NCI-H1417 treated with DMSO at 0.1 percent for 48 hours (cell line): ENCODE results near the gene TBCE.
"Not testable (repeated sequence)": the region's sequence is repeated elsewhere in the genome, so short reads cannot be mapped to it uniquely, and the experiment has no call there.

Experiments used
- DNase-seq: peaks from one replicate; lab custom pipeline; 2025; lab: John Stamatoyannopoulos, UW

Gene TBCE

GRCh38 chr1:235357485-235358373 is 9.5 kb upstream of the TBCE start:
- no peak for DNase-seq

GRCh38 chr1:235358899-235359298 is 8.3 kb upstream of the TBCE start:
- DNase-seq, result no peak

GRCh38 chr1:235364189-235364588 is 3.0 kb upstream of the TBCE start:
- not testable (repeated sequence) for DNase-seq

- no peak for DNase-seq
These were observed 941 bp upstream of the TBCE start for GRCh38 chr1:235366286-235366685.

- DNase-seq, result no peak
These were observed 1.2 kb downstream of the TBCE start for GRCh38 chr1:235368428-235368827.

GRCh38 chr1:235369802-235370201 is 2.6 kb downstream of the TBCE start:
- no peak for DNase-seq

- no peak for DNase-seq
These were observed 8.8 kb downstream of the TBCE start for GRCh38 chr1:235375919-235376605.

- not testable (repeated sequence) for DNase-seq
These were observed 11.0 kb downstream of the TBCE start for GRCh38 chr1:235378134-235378735.

GRCh38 chr1:235381955-235382739 is 14.9 kb downstream of the TBCE start:
- not testable (repeated sequence) for DNase-seq

- DNase-seq, result not testable (repeated sequence)
These were observed 18.4 kb downstream of the TBCE start for GRCh38 chr1:235385633-235386032.

GRCh38 chr1:235391874-235392273 is 24.6 kb downstream of the TBCE start:
- no peak for DNase-seq

- DNase-seq, result no peak
These were observed 30.5 kb downstream of the TBCE start for GRCh38 chr1:235397733-235398132.

- no peak for DNase-seq
These were observed 32.4 kb downstream of the TBCE start for GRCh38 chr1:235399661-235400060.

- DNase-seq, result no peak
These were observed 34.0 kb downstream of the TBCE start for GRCh38 chr1:235401251-235401650.

GRCh38 chr1:235402457-235403200 is 35.4 kb downstream of the TBCE start:
- no peak for DNase-seq

- DNase-seq, result no peak
These were observed 36.4 kb downstream of the TBCE start for GRCh38 chr1:235403593-235403992.

GRCh38 chr1:235404190-235404589 is 37.0 kb downstream of the TBCE start:
- DNase-seq, result no peak

- no peak for DNase-seq
These were observed 40.2 kb downstream of the TBCE start for GRCh38 chr1:235407419-235407818.

GRCh38 chr1:235408503-235408960 is 41.3 kb downstream of the TBCE start:
- DNase-seq, result no peak

GRCh38 chr1:235409042-235409820 is 42.0 kb downstream of the TBCE start:
- DNase-seq, result no peak
